ENCODE data around the gene KIAA1328.
"Not testable (repeated sequence)": the region's sequence is repeated elsewhere in the genome, so short reads cannot be mapped to it uniquely, and the experiment has no call there.

The KIAA1328 gene

DNA sequence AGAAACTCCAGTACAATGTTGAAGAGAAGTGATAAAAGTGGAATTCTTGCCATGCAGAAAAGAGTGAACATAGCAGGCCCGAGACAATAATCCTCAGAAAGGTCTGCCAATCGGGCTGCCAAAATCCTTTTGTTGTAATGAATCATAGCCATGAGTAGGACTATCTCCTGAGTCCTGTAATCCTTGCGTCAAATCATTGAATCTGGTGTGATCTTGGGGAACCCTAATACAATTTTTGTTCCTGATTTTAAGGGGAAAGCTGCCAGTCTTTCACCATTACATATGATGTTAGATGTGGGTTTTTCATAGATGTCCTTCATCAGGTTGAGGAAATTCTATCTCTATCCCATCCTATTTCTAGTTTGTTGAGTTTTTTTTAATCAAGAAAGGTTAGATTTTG is 2.4 kb upstream of the KIAA1328 start:
- DNase-seq (ENCODE audit: low read depth) = no peak

- peak; percentile 82 for DNase-seq (ENCODE audit: low read depth)
Observed at GRCh38 chr18:36828157-36828629, 734 bp upstream of the KIAA1328 start.

GRCh38 chr18:36829362-36830157 is 633 bp downstream of the KIAA1328 start:
- DNase-seq (ENCODE audit: low read depth) = no peak

- DNase-seq (ENCODE audit: low read depth) = no peak
Observed at GRCh38 chr18:36830158-36830495, 1.2 kb downstream of the KIAA1328 start.

DNA sequence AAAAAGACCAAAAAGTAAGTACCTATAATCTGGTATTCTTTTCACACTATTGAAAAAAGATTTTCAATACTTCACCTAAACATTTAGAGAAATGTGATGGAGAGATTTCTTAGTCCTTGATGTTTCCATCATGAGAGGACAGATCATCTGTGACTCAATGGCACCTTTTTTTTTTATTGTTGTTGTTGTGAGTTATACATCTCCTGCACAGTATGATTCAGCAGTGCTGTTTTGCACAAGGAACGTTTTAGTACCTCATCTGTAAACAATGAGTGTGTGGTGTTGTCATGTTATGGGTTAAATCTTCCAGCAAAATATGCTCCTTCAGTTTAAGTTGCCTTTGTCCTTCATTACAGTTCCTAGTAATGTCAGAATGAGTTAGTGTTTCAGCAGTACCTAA is 2.2 kb downstream of the KIAA1328 start:
- DNase-seq (ENCODE audit: low read depth) = no peak

- DNase-seq (ENCODE audit: low read depth) = no peak
Observed at GRCh38 chr18:36833120-36833519, 4.2 kb downstream of the KIAA1328 start.

DNA sequence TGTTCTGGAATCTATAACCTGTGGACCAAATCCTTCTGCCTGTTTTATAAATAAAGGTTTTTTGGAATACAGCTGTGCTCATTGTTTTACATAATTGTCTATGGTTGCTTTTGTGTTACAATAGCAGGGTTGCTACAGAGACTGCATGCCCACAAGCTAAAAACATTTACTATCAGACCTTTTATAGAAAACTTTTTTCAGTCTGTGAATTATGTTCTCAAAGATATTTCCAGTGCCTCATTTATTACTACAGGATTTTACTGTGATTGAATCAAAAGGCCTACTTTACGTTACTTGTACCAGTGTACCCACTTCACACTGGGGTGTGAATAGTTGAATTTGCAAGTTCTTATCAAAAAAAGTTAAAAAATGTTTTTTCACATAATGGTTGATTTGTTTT is 7.0 kb downstream of the KIAA1328 start:
- no peak for DNase-seq (ENCODE audit: low read depth)

GRCh38 chr18:36839835-36840234 is 10.9 kb downstream of the KIAA1328 start:
- DNase-seq (ENCODE audit: low read depth) = no peak

DNA sequence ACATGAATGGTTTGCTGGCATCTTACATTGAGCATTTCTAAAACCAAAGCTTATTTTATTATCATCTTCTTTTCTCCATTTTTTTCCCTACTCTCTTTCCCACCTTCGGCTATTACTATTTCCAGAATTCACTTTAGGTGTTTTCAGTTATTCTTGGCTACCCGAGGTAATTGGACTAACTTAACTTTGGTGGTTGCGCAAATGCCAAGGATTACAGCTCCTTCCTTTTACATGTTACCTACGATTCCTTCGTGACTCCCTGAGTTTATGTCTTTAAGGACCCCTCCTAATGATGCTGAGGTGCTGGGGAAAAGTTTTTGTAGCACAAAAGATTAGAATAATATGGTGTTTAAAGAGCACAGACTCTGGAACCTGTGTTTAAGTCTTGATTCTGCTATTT is 14.3 kb downstream of the KIAA1328 start:
- no peak for DNase-seq (ENCODE audit: low read depth)

GRCh38 chr18:36843784-36844183 is 14.9 kb downstream of the KIAA1328 start:
- peak; percentile 4 for DNase-seq (ENCODE audit: low read depth)

DNA sequence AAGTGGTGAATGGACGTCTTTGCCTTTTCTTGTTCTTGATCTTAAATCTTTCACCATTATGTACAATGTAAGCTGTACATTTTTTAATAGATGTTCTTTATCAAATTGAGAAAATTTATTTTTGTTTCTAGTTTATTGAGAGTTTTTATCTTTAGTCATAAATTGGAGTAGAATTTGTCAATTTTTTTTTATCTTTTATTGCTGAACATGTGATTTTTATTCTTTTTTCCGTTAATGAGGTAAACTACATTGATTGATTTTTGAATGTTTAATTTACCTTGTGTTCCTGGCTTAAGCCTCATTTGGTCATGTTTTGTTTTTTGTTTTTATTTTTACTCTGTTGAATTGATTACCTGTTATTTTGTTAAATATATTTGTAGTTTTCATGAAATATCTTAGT is 19.7 kb downstream of the KIAA1328 start:
- no peak for DNase-seq (ENCODE audit: low read depth)

- peak; percentile 71 for DNase-seq (ENCODE audit: low read depth)
Observed at GRCh38 chr18:36849288-36850006, 20.5 kb downstream of the KIAA1328 start.

- peak; percentile 79 for DNase-seq (ENCODE audit: low read depth)
Observed at GRCh38 chr18:36850527-36851201, 21.7 kb downstream of the KIAA1328 start.

DNA sequence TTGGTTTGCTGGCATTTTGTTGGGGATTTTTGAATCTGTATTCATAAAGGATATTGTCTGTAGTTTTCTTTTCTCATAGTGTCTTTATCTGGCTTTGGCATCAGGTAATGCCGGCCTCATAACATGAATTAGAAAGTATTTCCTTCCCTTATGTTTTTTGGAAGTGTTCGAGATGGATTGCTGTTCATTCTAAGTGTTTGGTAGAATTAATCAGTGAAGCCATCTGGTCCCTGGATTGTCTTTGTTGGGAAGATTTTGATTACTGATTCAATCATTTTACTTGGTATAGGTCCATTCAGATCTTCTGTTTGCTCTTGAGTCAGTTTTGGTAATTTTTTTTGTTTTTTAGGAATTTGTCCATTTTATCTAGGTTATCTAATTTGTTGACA is 22.3 kb downstream of the KIAA1328 start:
- DNase-seq (ENCODE audit: low read depth) = no peak

GRCh38 chr18:36856815-36857214 is 27.9 kb downstream of the KIAA1328 start:
- DNase-seq (ENCODE audit: low read depth) = no peak

GRCh38 chr18:36862182-36862581 is 33.3 kb downstream of the KIAA1328 start:
- no peak for DNase-seq (ENCODE audit: low read depth)

GRCh38 chr18:36867056-36867455 is 38.1 kb downstream of the KIAA1328 start:
- DNase-seq (ENCODE audit: low read depth) = no peak

DNA sequence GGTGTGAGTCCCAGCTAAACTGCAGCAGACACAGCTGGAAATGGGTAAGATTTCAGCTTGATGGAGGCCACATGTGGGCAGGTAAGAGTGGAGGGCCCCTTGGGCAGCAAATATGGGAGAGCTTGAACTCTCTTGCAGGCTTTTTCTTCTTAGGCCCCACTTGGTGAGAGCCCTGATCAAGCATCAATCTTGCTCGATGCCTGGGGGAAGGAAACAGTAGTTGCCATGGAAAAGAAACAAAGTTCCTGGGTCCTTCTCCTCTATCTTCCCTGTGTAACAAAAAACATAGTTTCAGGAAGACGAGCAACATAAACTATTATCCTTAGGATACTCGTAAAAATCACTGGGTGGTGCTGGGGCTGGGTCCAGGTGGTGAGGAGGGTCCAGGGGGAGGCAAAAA is 42.9 kb downstream of the KIAA1328 start:
- DNase-seq (ENCODE audit: low read depth) = no peak

GRCh38 chr18:36872329-36872728 is 43.4 kb downstream of the KIAA1328 start:
- DNase-seq (ENCODE audit: low read depth) = no peak

- not testable (repeated sequence) for DNase-seq (ENCODE audit: low read depth)
Observed at GRCh38 chr18:36873826-36874225, 44.9 kb downstream of the KIAA1328 start.

GRCh38 chr18:36879796-36880195 is 50.9 kb downstream of the KIAA1328 start:
- not testable (repeated sequence) for DNase-seq (ENCODE audit: low read depth)

DNA sequence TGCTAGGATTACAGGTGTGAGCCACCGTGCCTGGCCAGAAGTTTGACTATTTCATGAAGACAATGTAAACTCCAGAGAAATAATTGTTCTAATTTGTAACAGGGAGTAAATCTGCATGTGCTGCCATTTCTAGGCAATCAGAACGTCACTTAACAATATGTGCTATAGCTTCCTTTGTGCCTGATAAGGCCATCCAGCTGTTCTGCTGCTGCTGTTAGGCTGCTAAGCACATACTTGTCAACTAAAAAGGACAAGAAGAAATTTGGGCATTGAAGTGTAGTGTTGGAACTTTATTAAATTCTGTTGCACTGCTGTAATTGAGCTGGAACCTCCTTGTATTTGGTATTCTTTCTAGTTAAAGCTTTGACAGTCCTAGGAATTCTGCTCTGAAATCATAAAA is 57.1 kb downstream of the KIAA1328 start:
- no peak for DNase-seq (ENCODE audit: low read depth)

- no peak for DNase-seq (ENCODE audit: low read depth)
Observed at GRCh38 chr18:36887114-36887513, 58.2 kb downstream of the KIAA1328 start.
